Neutrophil (primary cell): Measurements from ENCODE around the gene REEP6.

ENCODE experiments used
- H3K27ac ChIP-seq: fragments of 200-600 bp; sonication (generic); 2 replicates; pipeline ENCODE4 v1.5.1; 2016; ENCODE audit warnings: mild to moderate bottlenecking, moderate library complexity
- H3K27me3 ChIP-seq: fragments of 200-600 bp; sonication (generic); 2 replicates; pipeline ENCODE4 v1.6.0; 2016; ENCODE audit warnings: mild to moderate bottlenecking
- H3K36me3 ChIP-seq: fragments of 200-600 bp; sonication (generic); 2 replicates; pipeline ENCODE4 v1.5.1; 2017
- H3K4me1 ChIP-seq, 2 experiments: fragments of 200-600 bp in 1 of 2; sonication (generic) in 1 of 2; 1 replicate in 1 of 2; 2 replicates in 1 of 2; pipeline versions ENCODE4 v1.5.1 to v1.6.1; 2013 to 2016; ENCODE audit warnings: low read depth in 1 of 2, low read length in 1 of 2, mild to moderate bottlenecking in 1 of 2, moderate library complexity in 1 of 2; ENCODE audit not compliant: control insufficient read depth in 1 of 2, insufficient read depth in 1 of 2
- H3K4me3 ChIP-seq, 2 experiments: fragments of 200-600 bp in 1 of 2; sonication (generic) in 1 of 2; 1 replicate in 1 of 2; 2 replicates in 1 of 2; pipeline ENCODE4 v1.5.1; 2013 to 2016; ENCODE audit warnings: low read depth in 1 of 2, low read length in 1 of 2, mild to moderate bottlenecking in 1 of 2, moderate library complexity in 1 of 2
- H3K9me3 ChIP-seq: fragments of 200-600 bp; sonication (generic); 2 replicates; pipeline ENCODE4 v1.5.1; 2016
- TF ChIP-seq, protein P1 (sequence below): fragments of 200-600 bp; sonication (generic); IDR thresholded peaks from 2 replicates; pipeline ENCODE4 v1.5.1; 2016; ENCODE audit warnings: antibody characterized with exemption

Gene REEP6

DNA sequence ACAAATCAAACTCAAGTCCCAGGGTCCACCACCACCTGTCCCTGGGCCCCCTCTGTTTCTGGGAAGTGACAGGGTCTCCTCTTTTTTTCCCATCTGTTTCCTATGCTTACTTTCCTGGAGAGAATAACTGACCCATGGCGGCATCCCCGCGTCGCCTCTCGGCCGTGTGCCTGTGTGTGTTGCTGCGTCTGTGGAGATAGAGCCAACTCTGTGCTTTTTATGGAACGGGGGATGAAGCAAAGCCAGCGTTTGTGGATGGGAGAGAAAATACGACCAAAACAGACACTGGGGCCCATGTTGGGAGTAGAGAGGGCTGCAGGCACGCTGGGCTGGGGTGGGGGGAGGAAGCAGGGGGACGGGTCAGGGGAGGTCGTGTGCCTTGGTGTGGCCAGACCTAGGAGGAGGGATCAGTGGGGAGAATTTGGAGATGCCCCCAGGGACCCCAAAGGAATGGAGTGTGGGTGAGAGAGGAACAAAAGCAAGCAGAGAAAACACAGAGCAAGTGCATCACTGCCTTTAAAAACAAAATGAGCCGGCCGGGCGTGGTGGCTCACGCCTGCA, 49.5 kb downstream of the REEP6 start:
- Histone ChIP-seq H3K36me3 (no peaks in the 10 kb centered on the region), H3K9me3 (no peaks in the 10 kb centered on the region), H3K27ac (no peak overlapping the region), H3K27me3 (peaks cover 72% of the 10 kb centered on the region), H3K4me1 (no peaks in the 10 kb centered on the region), H3K4me3 (no peak overlapping the region)
- TF ChIP-seq, protein P1, sequence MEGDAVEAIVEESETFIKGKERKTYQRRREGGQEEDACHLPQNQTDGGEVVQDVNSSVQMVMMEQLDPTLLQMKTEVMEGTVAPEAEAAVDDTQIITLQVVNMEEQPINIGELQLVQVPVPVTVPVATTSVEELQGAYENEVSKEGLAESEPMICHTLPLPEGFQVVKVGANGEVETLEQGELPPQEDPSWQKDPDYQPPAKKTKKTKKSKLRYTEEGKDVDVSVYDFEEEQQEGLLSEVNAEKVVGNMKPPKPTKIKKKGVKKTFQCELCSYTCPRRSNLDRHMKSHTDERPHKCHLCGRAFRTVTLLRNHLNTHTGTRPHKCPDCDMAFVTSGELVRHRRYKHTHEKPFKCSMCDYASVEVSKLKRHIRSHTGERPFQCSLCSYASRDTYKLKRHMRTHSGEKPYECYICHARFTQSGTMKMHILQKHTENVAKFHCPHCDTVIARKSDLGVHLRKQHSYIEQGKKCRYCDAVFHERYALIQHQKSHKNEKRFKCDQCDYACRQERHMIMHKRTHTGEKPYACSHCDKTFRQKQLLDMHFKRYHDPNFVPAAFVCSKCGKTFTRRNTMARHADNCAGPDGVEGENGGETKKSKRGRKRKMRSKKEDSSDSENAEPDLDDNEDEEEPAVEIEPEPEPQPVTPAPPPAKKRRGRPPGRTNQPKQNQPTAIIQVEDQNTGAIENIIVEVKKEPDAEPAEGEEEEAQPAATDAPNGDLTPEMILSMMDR, result no peak
